GM19239 (cell line): Measurements from ENCODE around the gene PRAMEF13.
"Not testable (repeated sequence)": the region's sequence is repeated elsewhere in the genome, so short reads cannot be mapped to it uniquely, and the experiment has no call there.

ENCODE experiments used
- DNase-seq: peaks from one replicate; pipeline ENCODE4 v3.0.0; 2011; ENCODE audit warnings: low spot score; ENCODE audit not compliant: insufficient read length
- FAIRE-seq: peaks from 2 replicates; lab custom pipeline; 2011; peaks lifted over from hg19 to GRCh38; lab: Jason Lieb, UNC

PRAMEF13 gene

GRCh38 chr1:13216619-13217018 is 15.4 kb upstream of the PRAMEF13 start:
- not testable (repeated sequence) for DNase-seq, FAIRE-seq

GRCh38 chr1:13208712-13209111 is 7.5 kb upstream of the PRAMEF13 start:
- DNase-seq, FAIRE-seq: not testable (repeated sequence)

GRCh38 chr1:13171548-13171947 is 29.7 kb downstream of the PRAMEF13 start, which contains the start of gene PRAMEF9:
PRAMEF9 (plus strand) TSS chr1:13171848; CDS start chr1:13175281, 3,433 bp downstream.
- DNase-seq, FAIRE-seq: not testable (repeated sequence)

- FAIRE-seq, result not testable (repeated sequence)
Observed at GRCh38 chr1:13165531-13165930, 35.7 kb downstream of the PRAMEF13 start, which contains the start of gene HNRNPCL4. HNRNPCL4 (minus strand) TSS chr1:13165631; CDS start chr1:13165467, 164 bp downstream.

GRCh38 chr1:13155909-13156308 is 45.3 kb downstream of the PRAMEF13 start, which contains the start of gene PRAMEF26:
PRAMEF26 (minus strand) TSS chr1:13156009; CDS start chr1:13153095, 2,914 bp downstream.
- not testable (repeated sequence) for FAIRE-seq, DNase-seq

More at GRCh38 chr1:13165531-13165930, 35.7 kb downstream of the PRAMEF13 start, which contains the start of gene HNRNPCL4:
- not testable (repeated sequence) for DNase-seq
